B cell (primary cell): ENCODE measurements around the gene KNOP1.

Experiments
- EZH2 ChIP-seq: IDR thresholded peaks from 2 replicates; pipeline ENCODE4 v1.6.1; 2012; ENCODE audit warnings: borderline replicate concordance, low read depth, mild to moderate bottlenecking, moderate library complexity, low read length; ENCODE audit not compliant: insufficient read depth, poor library complexity, severe bottlenecking
- TF ChIP-seq, protein P1 (sequence below): fragments of 200-600 bp; IDR thresholded peaks from one replicate; pipeline ENCODE4 v1.8.0; 2022; ENCODE audit warnings: antibody characterized with exemption, mild to moderate bottlenecking

DNA sequence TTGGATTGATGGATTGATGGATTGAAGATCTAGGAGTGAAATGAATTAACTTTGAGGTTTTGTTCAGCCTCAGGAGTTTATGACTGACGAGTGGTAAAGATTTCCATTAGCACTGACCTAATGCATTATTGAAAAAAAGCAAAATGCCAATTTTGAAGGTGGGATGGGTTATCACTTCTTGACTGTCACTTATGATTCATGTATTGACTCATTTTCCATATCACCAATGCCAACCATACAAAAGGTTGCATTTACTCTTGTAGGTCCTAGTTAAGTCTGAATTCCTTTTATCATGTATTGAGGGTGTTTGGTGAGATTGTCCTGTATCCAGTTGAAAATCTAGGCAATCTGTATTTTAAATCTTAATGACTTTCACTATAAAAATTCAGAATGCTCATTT, 57.6 kb downstream of the KNOP1 start:
- TF ChIP-seq, protein P1, sequence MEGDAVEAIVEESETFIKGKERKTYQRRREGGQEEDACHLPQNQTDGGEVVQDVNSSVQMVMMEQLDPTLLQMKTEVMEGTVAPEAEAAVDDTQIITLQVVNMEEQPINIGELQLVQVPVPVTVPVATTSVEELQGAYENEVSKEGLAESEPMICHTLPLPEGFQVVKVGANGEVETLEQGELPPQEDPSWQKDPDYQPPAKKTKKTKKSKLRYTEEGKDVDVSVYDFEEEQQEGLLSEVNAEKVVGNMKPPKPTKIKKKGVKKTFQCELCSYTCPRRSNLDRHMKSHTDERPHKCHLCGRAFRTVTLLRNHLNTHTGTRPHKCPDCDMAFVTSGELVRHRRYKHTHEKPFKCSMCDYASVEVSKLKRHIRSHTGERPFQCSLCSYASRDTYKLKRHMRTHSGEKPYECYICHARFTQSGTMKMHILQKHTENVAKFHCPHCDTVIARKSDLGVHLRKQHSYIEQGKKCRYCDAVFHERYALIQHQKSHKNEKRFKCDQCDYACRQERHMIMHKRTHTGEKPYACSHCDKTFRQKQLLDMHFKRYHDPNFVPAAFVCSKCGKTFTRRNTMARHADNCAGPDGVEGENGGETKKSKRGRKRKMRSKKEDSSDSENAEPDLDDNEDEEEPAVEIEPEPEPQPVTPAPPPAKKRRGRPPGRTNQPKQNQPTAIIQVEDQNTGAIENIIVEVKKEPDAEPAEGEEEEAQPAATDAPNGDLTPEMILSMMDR: no peak
- TF ChIP-seq EZH2: no peak
